A549 (cell line): Measurements from ENCODE around the gene WASF3.

Experiments
- CTCF ChIP-seq: fragments of >200 bp; sonication (Bioruptor Twin); formaldehyde crosslinking; IDR thresholded peaks from 3 replicates; pipeline ENCODE4 v1.5.1; 2016
- RFX5 ChIP-seq: fragments of 450-650 bp; IDR thresholded peaks from 2 replicates; pipeline ENCODE4 v1.7.1; 2014; ENCODE audit warnings: antibody characterized with exemption, mild to moderate bottlenecking, moderate library complexity

- no peak for TF ChIP-seq CTCF
- TF ChIP-seq RFX5 = no peak
Observed at GRCh38 chr13:26685606-26686005, 128.1 kb downstream of the WASF3 start.
